ENCODE measurements around the gene AMPD3. TPM values are rescaled to one million over a fixed set of nuclear protein-coding genes. Genes with fewer than 3 reads are reported as not detected.

Gene AMPD3
- polyA plus RNA-seq, 1 donor = 5.0 TPM

DNA sequence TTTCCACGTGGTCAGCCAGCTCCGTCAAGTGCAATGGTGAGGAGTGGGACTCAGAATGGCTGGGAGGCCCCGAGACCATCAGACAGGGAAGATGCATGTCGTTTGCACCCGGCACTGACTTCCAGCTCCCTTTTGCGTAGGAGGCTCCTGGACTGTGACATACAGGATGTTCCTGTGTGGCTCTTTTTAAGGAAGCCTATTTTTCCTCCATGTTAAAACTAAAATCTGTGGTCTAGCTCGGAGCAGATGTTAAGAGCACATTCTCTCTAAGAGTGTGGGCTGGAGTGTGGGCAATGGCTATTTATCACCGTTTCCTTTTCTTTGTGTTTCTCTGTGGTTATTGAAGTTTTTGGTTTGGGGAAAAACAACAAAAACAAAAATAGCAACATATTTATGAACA lies 40.9 kb upstream of the AMPD3 start:
- WGBS (ENCODE audit: insufficient coverage, low lambda C conversion rate) = no CpG with 5 or more reads among the region's 8 CpGs
- Histone ChIP-seq H3K36me3 (ENCODE audit: control insufficient read depth, insufficient read depth, low read length) (no peaks in the 10 kb centered on the region), H3K9me3 (ENCODE audit: control insufficient read depth, low read depth, low read length) (no peaks in the 10 kb centered on the region), H3K4me1 (ENCODE audit: control insufficient read depth, insufficient read depth, low read length) (no peaks in the 10 kb centered on the region), H3K27ac (ENCODE audit: low read length) (no peak overlapping the region), H3K4me3 (ENCODE audit: low read length) (no peak overlapping the region), H3K27me3 (ENCODE audit: control insufficient read depth, insufficient read depth, low read length) (no peaks in the 10 kb centered on the region)
- DNase-seq = no peak

- Histone ChIP-seq H3K9me3 (ENCODE audit: control insufficient read depth, low read depth, low read length) (no peaks in the 10 kb centered on the region), H3K27me3 (ENCODE audit: control insufficient read depth, insufficient read depth, low read length) (no peaks in the 10 kb centered on the region), H3K4me1 (ENCODE audit: control insufficient read depth, insufficient read depth, low read length) (no peaks in the 10 kb centered on the region), H3K4me3 (ENCODE audit: low read length) (no peak overlapping the region), H3K36me3 (ENCODE audit: control insufficient read depth, insufficient read depth, low read length) (no peaks in the 10 kb centered on the region), H3K27ac (ENCODE audit: low read length) (no peak overlapping the region)
- WGBS (ENCODE audit: insufficient coverage, low lambda C conversion rate) = 60% methylated on average over 2 of the region's 10 CpGs
- no peak for DNase-seq
Observed at GRCh38 chr11:10414659-10415058, 40.4 kb upstream of the AMPD3 start.

- Histone ChIP-seq H3K36me3 (ENCODE audit: control insufficient read depth, insufficient read depth, low read length) (no peaks in the 10 kb centered on the region), H3K4me1 (ENCODE audit: control insufficient read depth, insufficient read depth, low read length) (no peaks in the 10 kb centered on the region), H3K27ac (ENCODE audit: low read length) (no peak overlapping the region), H3K9me3 (ENCODE audit: control insufficient read depth, low read depth, low read length) (no peaks in the 10 kb centered on the region), H3K4me3 (ENCODE audit: low read length) (no peak overlapping the region), H3K27me3 (ENCODE audit: control insufficient read depth, insufficient read depth, low read length) (no peaks in the 10 kb centered on the region)
- no CpG with 5 or more reads among the region's 7 CpGs for WGBS (ENCODE audit: insufficient coverage, low lambda C conversion rate)
- no peak for DNase-seq
Observed at GRCh38 chr11:10415817-10416392, 39.2 kb upstream of the AMPD3 start.

- Histone ChIP-seq H3K4me3 (ENCODE audit: low read length) (no peak overlapping the region), H3K9me3 (ENCODE audit: control insufficient read depth, low read depth, low read length) (no peaks in the 10 kb centered on the region), H3K36me3 (ENCODE audit: control insufficient read depth, insufficient read depth, low read length) (no peaks in the 10 kb centered on the region), H3K27ac (ENCODE audit: low read length) (no peak overlapping the region), H3K27me3 (ENCODE audit: control insufficient read depth, insufficient read depth, low read length) (no peaks in the 10 kb centered on the region), H3K4me1 (ENCODE audit: control insufficient read depth, insufficient read depth, low read length) (no peaks in the 10 kb centered on the region)
- DNase-seq = no peak
- WGBS (ENCODE audit: insufficient coverage, low lambda C conversion rate) = 66% methylated on average over 2 of the region's 6 CpGs
Observed at GRCh38 chr11:10418259-10418949, 36.7 kb upstream of the AMPD3 start.

- DNase-seq = no peak
- no CpG with 5 or more reads among the region's 3 CpGs for WGBS (ENCODE audit: insufficient coverage, low lambda C conversion rate)
- Histone ChIP-seq H3K4me1 (ENCODE audit: control insufficient read depth, insufficient read depth, low read length) (no peaks in the 10 kb centered on the region), H3K27me3 (ENCODE audit: control insufficient read depth, insufficient read depth, low read length) (no peaks in the 10 kb centered on the region), H3K36me3 (ENCODE audit: control insufficient read depth, insufficient read depth, low read length) (no peaks in the 10 kb centered on the region), H3K9me3 (ENCODE audit: control insufficient read depth, low read depth, low read length) (no peaks in the 10 kb centered on the region), H3K4me3 (ENCODE audit: low read length) (no peak overlapping the region), H3K27ac (ENCODE audit: low read length) (no peak overlapping the region)
Observed at GRCh38 chr11:10418950-10419310, 36.1 kb upstream of the AMPD3 start.

- H3K27ac ChIP-seq (ENCODE audit: low read length) = no peak overlapping the region
- H3K27me3 ChIP-seq (ENCODE audit: control insufficient read depth, insufficient read depth, low read length) = peaks cover 4% of the 10 kb centered on the region
- no peaks in the 10 kb centered on the region for H3K9me3 ChIP-seq (ENCODE audit: control insufficient read depth, low read depth, low read length)
- WGBS (ENCODE audit: insufficient coverage, low lambda C conversion rate) = no CpG with 5 or more reads among the region's 3 CpGs
- DNase-seq = no peak
- no peaks in the 10 kb centered on the region for H3K36me3 ChIP-seq (ENCODE audit: control insufficient read depth, insufficient read depth, low read length)
- no peaks in the 10 kb centered on the region for H3K4me1 ChIP-seq (ENCODE audit: control insufficient read depth, insufficient read depth, low read length)
- no peak overlapping the region for H3K4me3 ChIP-seq (ENCODE audit: low read length)
Observed at GRCh38 chr11:10426475-10426874, 28.6 kb upstream of the AMPD3 start.

- no peak for DNase-seq
- Histone ChIP-seq H3K27me3 (ENCODE audit: control insufficient read depth, insufficient read depth, low read length) (peaks cover 4% of the 10 kb centered on the region), H3K9me3 (ENCODE audit: control insufficient read depth, low read depth, low read length) (peaks cover 3% of the 10 kb centered on the region), H3K27ac (ENCODE audit: low read length) (no peak overlapping the region), H3K36me3 (ENCODE audit: control insufficient read depth, insufficient read depth, low read length) (no peaks in the 10 kb centered on the region), H3K4me3 (ENCODE audit: low read length) (no peak overlapping the region), H3K4me1 (ENCODE audit: control insufficient read depth, insufficient read depth, low read length) (no peaks in the 10 kb centered on the region)
- WGBS (ENCODE audit: insufficient coverage, low lambda C conversion rate) = no CpG with 5 or more reads among the region's 1 CpG
Observed at GRCh38 chr11:10428453-10428852, 26.6 kb upstream of the AMPD3 start.

DNA sequence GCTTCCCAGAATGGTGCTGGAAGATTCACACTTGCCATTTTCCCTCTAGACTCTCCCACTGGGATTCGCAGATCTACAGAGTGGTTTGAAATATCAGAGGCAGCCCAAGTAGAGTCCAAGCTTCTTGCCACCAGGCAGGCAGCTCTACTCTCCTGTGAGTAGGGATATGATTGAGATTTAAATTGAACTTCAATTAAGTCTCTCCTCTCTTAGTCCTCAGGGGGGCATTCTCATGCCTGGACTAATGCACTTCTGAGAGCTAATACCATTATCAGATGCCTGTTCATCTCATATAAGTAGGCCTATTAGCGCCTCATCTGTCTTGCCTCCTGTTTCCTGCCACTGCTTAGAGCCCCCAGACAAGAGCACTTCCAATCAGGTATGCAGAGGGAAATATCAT lies 25.5 kb upstream of the AMPD3 start:
- no peak overlapping the region for H3K4me3 ChIP-seq (ENCODE audit: low read length)
- WGBS (ENCODE audit: insufficient coverage, low lambda C conversion rate) = 100% methylated on average over 1 of the region's 2 CpGs
- H3K4me1 ChIP-seq (ENCODE audit: control insufficient read depth, insufficient read depth, low read length) = no peaks in the 10 kb centered on the region
- H3K9me3 ChIP-seq (ENCODE audit: control insufficient read depth, low read depth, low read length) = peaks cover 3% of the 10 kb centered on the region
- no peak for DNase-seq
- H3K27ac ChIP-seq (ENCODE audit: low read length) = no peak overlapping the region
- H3K27me3 ChIP-seq (ENCODE audit: control insufficient read depth, insufficient read depth, low read length) = peaks cover 4% of the 10 kb centered on the region
- H3K36me3 ChIP-seq (ENCODE audit: control insufficient read depth, insufficient read depth, low read length) = no peaks in the 10 kb centered on the region

GRCh38 chr11:10432493-10432892 lies 22.6 kb upstream of the AMPD3 start:
- no peak overlapping the region for H3K4me3 ChIP-seq (ENCODE audit: low read length)
- 71% methylated on average over 1 of the region's 1 CpG for WGBS (ENCODE audit: insufficient coverage, low lambda C conversion rate)
- no peak overlapping the region for H3K27ac ChIP-seq (ENCODE audit: low read length)
- H3K4me1 ChIP-seq (ENCODE audit: control insufficient read depth, insufficient read depth, low read length) = no peaks in the 10 kb centered on the region
- DNase-seq = no peak
- H3K36me3 ChIP-seq (ENCODE audit: control insufficient read depth, insufficient read depth, low read length) = no peaks in the 10 kb centered on the region
- peaks cover 4% of the 10 kb centered on the region for H3K27me3 ChIP-seq (ENCODE audit: control insufficient read depth, insufficient read depth, low read length)
- peaks cover 3% of the 10 kb centered on the region for H3K9me3 ChIP-seq (ENCODE audit: control insufficient read depth, low read depth, low read length)

DNA sequence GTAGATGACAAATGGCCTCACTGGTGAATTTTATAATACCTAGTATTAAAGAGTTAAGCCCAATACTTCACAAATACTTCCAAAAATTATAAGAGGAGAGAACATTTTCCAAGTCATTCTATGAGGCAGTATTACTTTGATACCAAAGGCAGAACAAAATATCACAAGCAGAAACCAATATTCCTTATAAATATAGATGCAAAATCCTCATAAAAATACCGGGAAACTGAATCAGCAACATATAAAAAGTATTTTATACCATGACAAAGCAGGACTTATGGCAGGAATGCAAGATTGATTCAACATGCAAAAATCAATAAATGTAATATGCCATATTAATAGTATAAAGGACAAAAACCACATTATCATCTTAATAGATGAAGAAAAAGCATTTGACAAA lies 22.1 kb upstream of the AMPD3 start:
- DNase-seq = no peak
- Histone ChIP-seq H3K36me3 (ENCODE audit: control insufficient read depth, insufficient read depth, low read length) (no peaks in the 10 kb centered on the region), H3K4me3 (ENCODE audit: low read length) (no peak overlapping the region), H3K9me3 (ENCODE audit: control insufficient read depth, low read depth, low read length) (peaks cover 3% of the 10 kb centered on the region), H3K27me3 (ENCODE audit: control insufficient read depth, insufficient read depth, low read length) (peaks cover 4% of the 10 kb centered on the region), H3K27ac (ENCODE audit: low read length) (no peak overlapping the region), H3K4me1 (ENCODE audit: control insufficient read depth, insufficient read depth, low read length) (no peaks in the 10 kb centered on the region)
- no CpG with 5 or more reads among the region's 1 CpG for WGBS (ENCODE audit: insufficient coverage, low lambda C conversion rate)

DNA sequence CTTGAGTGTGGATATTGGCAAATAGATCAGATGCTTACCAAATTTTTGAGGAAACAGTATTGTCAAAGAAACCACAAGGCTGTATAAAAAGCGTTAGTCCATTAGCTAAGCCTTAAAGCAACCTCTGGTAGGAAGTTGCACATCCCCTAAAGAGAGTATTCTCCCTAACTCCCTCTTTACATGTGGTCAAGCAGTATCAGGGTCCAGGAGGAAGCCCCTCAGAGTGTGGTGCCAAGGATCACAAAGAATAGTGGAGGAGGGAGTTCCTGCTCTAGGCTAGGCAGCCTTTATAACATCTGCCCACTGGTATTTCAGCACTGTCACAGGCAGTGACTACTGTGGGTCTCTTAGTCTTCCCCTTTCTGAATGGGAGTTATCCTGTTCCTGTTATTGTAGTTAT lies 18.8 kb upstream of the AMPD3 start:
- Histone ChIP-seq H3K9me3 (ENCODE audit: control insufficient read depth, low read depth, low read length) (peaks cover 3% of the 10 kb centered on the region), H3K4me3 (ENCODE audit: low read length) (no peak overlapping the region), H3K36me3 (ENCODE audit: control insufficient read depth, insufficient read depth, low read length) (no peaks in the 10 kb centered on the region), H3K27me3 (ENCODE audit: control insufficient read depth, insufficient read depth, low read length) (no peaks in the 10 kb centered on the region), H3K27ac (ENCODE audit: low read length) (no peak overlapping the region), H3K4me1 (ENCODE audit: control insufficient read depth, insufficient read depth, low read length) (no peaks in the 10 kb centered on the region)
- DNase-seq = no peak
- no CpG with 5 or more reads among the region's 1 CpG for whole genome bisulfite sequencing (ENCODE audit: insufficient coverage, low lambda C conversion rate)
